ENCODE data around the gene FSTL4. TPM values are rescaled to one million over a fixed set of nuclear protein-coding genes. Genes with fewer than 3 reads are reported as not detected.

Gene FSTL4
- polyA plus RNA-seq, 1 donor (not counting 4 experiments of a cell fraction or from before 2014, with no cell fraction given), result 1.7 TPM

DNA sequence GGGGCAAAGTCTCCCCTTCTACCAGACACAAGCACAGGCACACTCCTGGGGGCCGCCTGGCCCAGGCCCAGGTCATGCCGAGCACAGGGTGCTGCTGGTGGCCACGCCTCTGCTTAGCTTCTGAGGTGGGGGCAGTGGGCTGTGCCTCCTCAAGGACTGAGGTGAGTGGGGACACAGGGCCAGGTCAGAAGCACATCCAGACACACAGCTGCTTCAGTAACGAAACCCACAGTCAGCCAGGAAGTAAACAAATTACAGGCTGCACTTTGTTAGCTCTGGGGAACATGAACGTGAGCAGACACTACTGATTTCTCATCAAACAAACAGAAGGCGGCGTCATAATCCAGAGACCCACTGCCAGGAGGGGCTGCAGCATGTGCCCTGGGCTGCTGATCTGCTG is 368.1 kb downstream of the FSTL4 start:
- Histone ChIP-seq H3K27me3 (ENCODE audit: control insufficient read depth, extremely low read depth, insufficient read depth, low read length) (peaks cover 5% of the 10 kb centered on the region), H4K20me1 (ENCODE audit: control insufficient read depth, extremely low read depth, insufficient read depth, low read length) (no peaks in the 10 kb centered on the region), H3K9ac (ENCODE audit: control insufficient read depth, extremely low read depth, insufficient read depth, low read length) (no peak overlapping the region), H3K9me3 (ENCODE audit: control insufficient read depth, low read depth, low read length) (no peaks in the 10 kb centered on the region), H3K4me3 (ENCODE audit: control insufficient read depth in 2 of 3, extremely low read depth in 1 of 3, insufficient read depth in 2 of 3, low read depth in 1 of 3, low read length in 3 of 3) (no peak overlapping the region), H3K36me3 (ENCODE audit: control insufficient read depth in 2 of 2, extremely low read depth in 1 of 2, insufficient read depth in 2 of 2, low read length in 2 of 2) (no peaks in the 10 kb centered on the region), H3K9me1 (ENCODE audit: control insufficient read depth, extremely low read depth, insufficient read depth, low read length) (no peaks in the 10 kb centered on the region), H3K27ac (ENCODE audit: control insufficient read depth, insufficient read depth, low read length) (no peak overlapping the region), H3K4me1 (ENCODE audit: control insufficient read depth, extremely low read depth, insufficient read depth, low read length) (peaks cover 32% of the 10 kb centered on the region), H3K79me2 (ENCODE audit: control insufficient read depth, insufficient read depth, low read length) (no peaks in the 10 kb centered on the region), H2AFZ (ENCODE audit: control insufficient read depth, low read length) (no peak overlapping the region), H3K4me2 (ENCODE audit: control insufficient read depth, extremely low read depth, insufficient read depth, low read depth, low read length) (no peak overlapping the region)
- no peak for FAIRE-seq
- TF ChIP-seq EZH2 (IDR thresholded peaks at IDR 0.05; ENCODE audit: low read length) (no peak), CTCF (optimal IDR thresholded peaks at IDR 0.05 in 1 of 3, IDR thresholded peaks at IDR 0.05 in 1 of 3, conservative IDR thresholded peaks at IDR 0.05 in 1 of 3; ENCODE audit: extremely low read depth in 1 of 3, insufficient read depth in 2 of 3, low read length in 3 of 3) (no peak)
- dilution Hi-C loops (cut with MboI; ENCODE audit: extremely low pct_ligation_motif_present, low sequenced_read_pairs), result no loop called here
- DNase-seq (ENCODE audit: low read depth, low spot score), result no peak

GRCh38 chr5:133243196-133243595 is 369.1 kb downstream of the FSTL4 start:
- Histone ChIP-seq H3K4me2 (ENCODE audit: control insufficient read depth, extremely low read depth, insufficient read depth, low read depth, low read length) (no peak overlapping the region), H3K27ac (ENCODE audit: control insufficient read depth, insufficient read depth, low read length) (no peak overlapping the region), H3K4me3 (ENCODE audit: control insufficient read depth in 2 of 3, extremely low read depth in 1 of 3, insufficient read depth in 2 of 3, low read depth in 1 of 3, low read length in 3 of 3) (no peak overlapping the region), H3K9ac (ENCODE audit: control insufficient read depth, extremely low read depth, insufficient read depth, low read length) (no peak overlapping the region), H3K36me3 (ENCODE audit: control insufficient read depth in 2 of 2, extremely low read depth in 1 of 2, insufficient read depth in 2 of 2, low read length in 2 of 2) (no peaks in the 10 kb centered on the region), H4K20me1 (ENCODE audit: control insufficient read depth, extremely low read depth, insufficient read depth, low read length) (no peaks in the 10 kb centered on the region), H3K4me1 (ENCODE audit: control insufficient read depth, extremely low read depth, insufficient read depth, low read length) (peaks cover 32% of the 10 kb centered on the region), H2AFZ (ENCODE audit: control insufficient read depth, low read length) (no peak overlapping the region), H3K27me3 (ENCODE audit: control insufficient read depth, extremely low read depth, insufficient read depth, low read length) (peaks cover 5% of the 10 kb centered on the region), H3K9me1 (ENCODE audit: control insufficient read depth, extremely low read depth, insufficient read depth, low read length) (no peaks in the 10 kb centered on the region), H3K9me3 (ENCODE audit: control insufficient read depth, low read depth, low read length) (no peaks in the 10 kb centered on the region), H3K79me2 (ENCODE audit: control insufficient read depth, insufficient read depth, low read length) (no peaks in the 10 kb centered on the region)
- FAIRE-seq (no peak), DNase-seq (ENCODE audit: low read depth, low spot score) (no peak)
- dilution Hi-C loops (cut with MboI; ENCODE audit: extremely low pct_ligation_motif_present, low sequenced_read_pairs), result no loop called here
- TF ChIP-seq CTCF (optimal IDR thresholded peaks at IDR 0.05 in 1 of 3, IDR thresholded peaks at IDR 0.05 in 1 of 3, conservative IDR thresholded peaks at IDR 0.05 in 1 of 3; ENCODE audit: extremely low read depth in 1 of 3, insufficient read depth in 2 of 3, low read length in 3 of 3) (no peak), EZH2 (IDR thresholded peaks at IDR 0.05; ENCODE audit: low read length) (no peak)

Data from keratinocyte (primary cell).